ENCODE data around the gene MYH10. TPM values are rescaled to one million over a fixed set of nuclear protein-coding genes. Genes with fewer than 3 reads are reported as not detected.
"Not testable (repeated sequence)": the region's sequence is repeated elsewhere in the genome, so short reads cannot be mapped to it uniquely, and the experiment has no call there.

Gene MYH10
- total RNA-seq, 1 donor from 2014 or later, result 49.7 TPM

GRCh38 chr17:8556074-8556473 lies 74.5 kb downstream of the MYH10 start:
- Histone ChIP-seq H3K36me3 (peaks cover 27% of the 10 kb centered on the region), H3K27ac (replicated peaks) (no peak overlapping the region)
- intact Hi-C loops (cut with micrococcal nuclease), result no loop called here

GRCh38 chr17:8555062-8555461 lies 75.5 kb downstream of the MYH10 start:
- H3K27ac ChIP-seq (replicated peaks), result no peak overlapping the region
- no peaks in the 10 kb centered on the region for H3K9me3 ChIP-seq (replicated peaks)
- no peak overlapping the region for H3K4me3 ChIP-seq
- TF ChIP-seq CTCF (IDR thresholded peaks at IDR 0.05; ENCODE audit: borderline replicate concordance), result no peak
- no peaks in the 10 kb centered on the region for H3K4me1 ChIP-seq
- intact Hi-C loops (cut with micrococcal nuclease), result no loop called here
- H3K36me3 ChIP-seq, result peaks cover 24% of the 10 kb centered on the region
- DNase-seq, result no peak
- H3K27me3 ChIP-seq (ENCODE audit: low read depth), result no peaks in the 10 kb centered on the region

More at GRCh38 chr17:8556074-8556473, 74.5 kb downstream of the MYH10 start:
- Histone ChIP-seq H3K4me3 (no peak overlapping the region), H3K4me1 (no peaks in the 10 kb centered on the region), H3K27me3 (ENCODE audit: low read depth) (no peaks in the 10 kb centered on the region), H3K9me3 (replicated peaks) (no peaks in the 10 kb centered on the region)
- no peak for TF ChIP-seq CTCF (IDR thresholded peaks at IDR 0.05; ENCODE audit: borderline replicate concordance)
- no peak for DNase-seq

- Histone ChIP-seq H3K27ac (replicated peaks) (no peak overlapping the region), H3K27me3 (ENCODE audit: low read depth) (no peaks in the 10 kb centered on the region), H3K4me3 (no peak overlapping the region), H3K4me1 (no peaks in the 10 kb centered on the region), H3K36me3 (peaks cover 35% of the 10 kb centered on the region), H3K9me3 (replicated peaks) (no peaks in the 10 kb centered on the region)
- intact Hi-C loops (cut with micrococcal nuclease), result no loop called here
- DNase-seq, result no peak
- no peak for TF ChIP-seq CTCF (IDR thresholded peaks at IDR 0.05; ENCODE audit: borderline replicate concordance)
Measured at GRCh38 chr17:8552577-8553320, 77.8 kb downstream of the MYH10 start.

GRCh38 chr17:8542599-8543502 lies 87.7 kb downstream of the MYH10 start:
- no peak for DNase-seq
- no peak overlapping the region for H3K4me3 ChIP-seq
- H3K27me3 ChIP-seq (ENCODE audit: low read depth), result no peaks in the 10 kb centered on the region
- intact Hi-C loops (cut with micrococcal nuclease), result no loop called here
- peaks cover 77% of the 10 kb centered on the region for H3K36me3 ChIP-seq
- H3K4me1 ChIP-seq, result peaks cover 9% of the 10 kb centered on the region
- TF ChIP-seq CTCF (IDR thresholded peaks at IDR 0.05; ENCODE audit: borderline replicate concordance), result no peak
- H3K9me3 ChIP-seq (replicated peaks), result no peaks in the 10 kb centered on the region
- H3K27ac ChIP-seq (replicated peaks), result peak overlapping the region; percentile 25

- DNase-seq; H3K27ac ChIP-seq (replicated peaks); H3K4me3 ChIP-seq; intact Hi-C loops (cut with micrococcal nuclease); H3K4me1 ChIP-seq; H3K27me3 ChIP-seq (ENCODE audit: low read depth); H3K9me3 ChIP-seq (replicated peaks): not testable (repeated sequence)
- peaks cover 79% of the 10 kb centered on the region for H3K36me3 ChIP-seq
Measured at GRCh38 chr17:8539976-8540375, 90.5 kb downstream of the MYH10 start.
